Prostate gland (tissue), 2 donors: ENCODE results near the gene TUBB8B. TPM values are rescaled to one million over a fixed set of nuclear protein-coding genes. Genes with fewer than 3 reads are reported as not detected.
"Not testable (repeated sequence)": the region's sequence is repeated elsewhere in the genome, so short reads cannot be mapped to it uniquely, and the experiment has no call there.

Experiments
- DNase-seq: peaks from one replicate; pipeline ENCODE4 v3.0.0-alpha.2; 2019; ENCODE audit warnings: low spot score
- H3K27ac ChIP-seq, 2 donors: fragments of 200-600 bp; sonication (generic); 2 replicates each; pipeline ENCODE4 v1.5.1; 2017 to 2019
- H3K27me3 ChIP-seq: fragments of 200-600 bp; sonication (generic); replicated peaks from 2 replicates; pipeline ENCODE4 v1.5.1; 2019; ENCODE audit not compliant: insufficient read depth
- H3K36me3 ChIP-seq, 2 donors: fragments of 200-600 bp; sonication (generic); 1 replicate in 1 of 2; 2 replicates in 1 of 2; pipeline versions ENCODE4 v1.5.1 to v1.8.1; 2017 to 2019
- H3K4me1 ChIP-seq: fragments of 200-600 bp; sonication (generic); replicated peaks from 2 replicates; pipeline ENCODE4 v1.5.1; 2019
- H3K4me3 ChIP-seq, 2 donors: fragments of 200-600 bp; sonication (generic); 2 replicates each; pipeline ENCODE4 v1.5.1; 2017 to 2019
- H3K9me3 ChIP-seq: fragments of 200-600 bp; sonication (generic); 2 replicates; pipeline ENCODE4 v1.5.1; 2017
- WGBS: methylation state at CpG from one replicate; pipeline ENCODE4 v1.1.5; 2018; 5-methylcytosine and 5-hydroxymethylcytosine counted together
- intact Hi-C: fragments of 100-400 bp; cut with DNase I; formaldehyde crosslinking; loops from one replicate; pipeline ENCODE4 v1.14.2; 2022
- total RNA-seq, 2 donors: library from RNA; depleted of rRNA; stranded (reverse); fragments of >200 nt; gene quantifications; one replicate each; pipeline ENCODE4 v1.1.0, GENCODE V29; 2016

TUBB8B gene
- total RNA-seq = 1 to 10 TPM; 1.0 to 3.9 TPM

DNA sequence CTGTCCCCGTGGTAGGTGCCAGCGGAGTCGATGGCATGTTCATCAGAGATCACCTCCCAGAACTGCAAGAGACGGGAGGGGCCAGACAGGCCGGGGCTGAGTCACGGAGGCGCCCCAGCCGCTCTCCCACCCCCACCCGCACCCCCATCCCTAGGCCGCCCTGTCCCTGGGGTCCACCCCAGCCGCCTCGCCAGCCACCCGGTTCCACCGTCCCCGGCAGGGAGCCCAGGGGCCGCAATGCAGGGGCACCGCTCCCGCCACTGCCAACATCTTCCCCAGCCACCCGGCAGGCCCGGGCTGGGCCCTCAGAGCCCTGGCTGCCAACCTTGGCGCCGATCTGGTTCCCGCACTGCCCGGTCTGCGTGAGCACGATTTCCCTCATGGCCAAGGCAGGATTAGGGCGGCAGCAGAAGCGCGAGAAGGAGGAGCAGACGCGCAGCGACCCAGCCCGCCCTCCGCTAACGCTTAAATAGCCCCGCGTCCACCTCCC lies at the start of gene TUBB8B:
TUBB8B (minus strand) TSS at position 440 of the 490 bp plus-strand sequence; CDS start at position 382, 58 bp downstream.
- H3K27me3 ChIP-seq, H3K4me1 ChIP-seq, DNase-seq, H3K36me3 ChIP-seq, H3K9me3 ChIP-seq, H3K27ac ChIP-seq, intact Hi-C loops, H3K4me3 ChIP-seq: not testable (repeated sequence)
- WGBS = 93% methylated on average over 6 of the region's 37 CpGs

DNA sequence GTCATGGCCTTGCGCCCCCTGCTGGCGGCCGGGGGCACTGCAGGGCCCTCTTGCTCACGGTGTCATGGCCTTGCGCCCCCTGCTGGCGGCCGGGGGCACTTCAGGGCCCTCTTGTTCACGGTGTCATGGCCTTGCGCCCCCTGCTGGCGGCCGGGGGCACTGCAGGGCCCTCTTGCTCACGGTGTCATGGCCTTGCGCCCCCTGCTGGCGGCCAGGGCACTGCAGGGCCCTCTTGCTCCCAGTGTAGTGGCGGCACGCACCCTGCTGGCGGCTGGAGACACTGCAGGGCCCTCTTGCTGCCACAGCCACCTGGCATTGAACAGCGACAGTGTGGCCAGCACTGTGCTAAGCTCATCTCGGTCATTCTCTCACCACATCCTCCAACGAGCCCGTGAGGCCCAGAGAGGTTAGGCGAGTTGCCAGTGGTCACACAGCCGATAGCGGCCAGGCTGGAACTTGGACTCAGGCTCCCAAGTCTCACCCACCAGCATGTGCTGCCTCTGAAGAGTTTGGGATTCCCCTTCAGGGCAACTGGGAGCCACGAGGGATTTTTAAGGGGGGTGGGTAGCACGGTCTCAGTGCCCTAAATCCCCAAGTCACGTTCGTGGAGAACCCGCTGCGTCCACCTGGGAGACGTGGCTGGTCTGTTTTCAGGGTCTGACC lies 48.0 kb upstream of the TUBB8B start:
- H3K4me1 ChIP-seq, intact Hi-C loops, H3K27ac ChIP-seq, H3K9me3 ChIP-seq, DNase-seq, H3K4me3 ChIP-seq, H3K36me3 ChIP-seq, H3K27me3 ChIP-seq: not testable (repeated sequence)
- WGBS = 77% methylated on average over 28 of the region's 31 CpGs

DNA sequence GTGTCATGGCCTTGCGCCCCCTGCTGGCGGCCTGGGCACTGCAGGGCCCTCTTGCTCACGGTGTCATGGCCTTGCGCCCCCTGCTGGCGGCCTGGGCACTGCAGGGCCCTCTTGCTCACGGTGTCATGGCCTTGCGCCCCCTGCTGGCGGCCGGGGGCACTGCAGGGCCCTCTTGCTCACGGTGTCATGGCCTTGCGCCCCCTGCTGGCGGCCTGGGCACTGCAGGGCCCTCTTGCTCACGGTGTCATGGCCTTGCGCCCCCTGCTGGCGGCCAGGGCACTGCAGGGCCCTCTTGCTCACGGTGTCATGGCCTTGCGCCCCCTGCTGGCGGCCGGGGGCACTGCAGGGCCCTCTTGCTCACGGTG lies 47.3 kb upstream of the TUBB8B start:
- WGBS = no CpG with 5 or more reads among the region's 20 CpGs

DNA sequence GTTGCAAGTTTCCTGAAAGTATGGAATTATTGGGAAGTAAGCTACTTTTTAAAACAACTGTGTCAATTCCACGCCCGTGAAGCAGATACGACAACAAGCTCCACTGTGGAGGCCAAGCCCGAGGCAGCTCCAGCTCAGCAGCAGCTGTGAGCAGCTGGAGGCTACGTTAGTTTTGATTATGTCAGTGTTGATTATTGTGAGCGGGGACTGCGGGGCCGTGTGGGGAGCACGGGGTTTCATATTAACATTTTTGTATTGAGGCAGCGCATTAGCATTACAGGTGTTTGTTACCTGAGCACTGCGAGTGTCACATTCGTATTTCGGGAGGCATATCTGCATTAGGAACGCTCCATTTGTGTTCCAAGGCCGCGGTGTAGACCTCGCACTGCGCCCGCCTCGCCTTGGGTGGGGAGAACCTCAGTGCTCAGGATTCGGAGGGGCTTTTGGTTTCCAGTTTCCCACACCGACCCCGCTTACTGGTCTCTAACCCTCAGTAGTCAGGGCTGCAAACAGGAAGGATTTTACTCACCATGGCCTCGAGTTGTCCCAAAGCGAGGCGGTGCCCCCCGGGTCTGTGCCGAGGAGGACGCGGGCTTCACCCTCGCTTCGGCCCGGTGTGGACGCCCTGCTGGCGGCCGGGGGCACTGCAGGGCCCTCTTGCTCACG lies 46.8 kb upstream of the TUBB8B start:
- intact Hi-C loops, DNase-seq: not testable (repeated sequence)
- 84% methylated on average over 27 of the region's 37 CpGs for WGBS

More for the DNA sequence above, 47.3 kb upstream of the TUBB8B start:
- H3K9me3 ChIP-seq, H3K4me1 ChIP-seq, H3K27me3 ChIP-seq, H3K4me3 ChIP-seq, H3K27ac ChIP-seq, intact Hi-C loops, H3K36me3 ChIP-seq, DNase-seq: not testable (repeated sequence)

DNA sequence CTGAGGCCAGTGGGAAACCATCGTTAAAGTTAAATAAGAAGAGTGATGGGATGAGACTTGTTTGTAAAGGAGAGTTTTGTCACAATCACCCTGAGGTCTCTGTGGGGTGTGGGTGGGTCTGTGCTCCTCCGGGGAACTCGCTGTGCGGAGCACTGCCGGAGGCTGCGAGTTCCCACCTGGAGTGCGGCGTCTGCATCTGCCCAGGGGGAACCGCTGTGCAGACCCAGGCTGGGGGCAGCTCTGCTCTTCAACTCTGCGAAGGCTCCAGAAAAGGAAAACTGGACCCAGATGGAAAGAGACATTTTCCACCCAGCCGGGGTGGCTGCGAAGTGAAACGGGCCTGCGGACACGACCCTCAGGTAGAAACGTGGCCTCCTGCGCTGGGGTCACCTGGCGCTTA lies 46.2 kb upstream of the TUBB8B start:
- DNase-seq, H3K4me3 ChIP-seq, H3K27ac ChIP-seq, H3K4me1 ChIP-seq, H3K36me3 ChIP-seq, H3K27me3 ChIP-seq, intact Hi-C loops, H3K9me3 ChIP-seq: not testable (repeated sequence)
- 84% methylated on average over 18 of the region's 18 CpGs for WGBS

More for the DNA sequence above, 46.8 kb upstream of the TUBB8B start:
- H3K4me1 ChIP-seq, H3K27ac ChIP-seq, H3K9me3 ChIP-seq, H3K4me3 ChIP-seq, H3K36me3 ChIP-seq, H3K27me3 ChIP-seq: not testable (repeated sequence)

DNA sequence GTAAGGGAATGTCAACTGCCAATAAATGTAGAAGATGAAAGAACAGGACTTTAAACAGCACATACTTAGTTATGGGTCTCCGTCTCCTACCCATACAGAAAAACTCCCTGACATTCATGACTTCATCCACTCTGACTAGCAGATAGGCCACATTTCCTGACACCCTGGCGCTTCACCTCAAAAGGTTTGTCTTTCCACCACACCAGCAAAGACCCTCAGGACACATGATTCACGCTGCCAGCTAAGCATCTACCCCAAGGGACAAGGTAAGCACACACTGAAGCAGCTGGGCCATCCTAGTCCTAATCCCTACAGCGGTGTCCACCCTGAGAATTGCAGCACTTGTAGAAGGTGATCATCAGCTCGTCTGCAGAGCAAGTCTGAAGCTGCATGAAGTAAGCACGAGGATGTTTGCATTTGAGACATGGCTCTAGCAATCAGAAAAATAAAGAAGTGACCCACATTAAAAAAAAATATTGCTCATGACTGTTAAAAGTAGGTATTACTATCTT lies 44.5 kb upstream of the TUBB8B start:
- H3K27me3 ChIP-seq, DNase-seq, intact Hi-C loops, H3K4me3 ChIP-seq, H3K36me3 ChIP-seq, H3K9me3 ChIP-seq, H3K4me1 ChIP-seq, H3K27ac ChIP-seq: not testable (repeated sequence)
- WGBS = 65% methylated on average over 6 of the region's 6 CpGs

DNA sequence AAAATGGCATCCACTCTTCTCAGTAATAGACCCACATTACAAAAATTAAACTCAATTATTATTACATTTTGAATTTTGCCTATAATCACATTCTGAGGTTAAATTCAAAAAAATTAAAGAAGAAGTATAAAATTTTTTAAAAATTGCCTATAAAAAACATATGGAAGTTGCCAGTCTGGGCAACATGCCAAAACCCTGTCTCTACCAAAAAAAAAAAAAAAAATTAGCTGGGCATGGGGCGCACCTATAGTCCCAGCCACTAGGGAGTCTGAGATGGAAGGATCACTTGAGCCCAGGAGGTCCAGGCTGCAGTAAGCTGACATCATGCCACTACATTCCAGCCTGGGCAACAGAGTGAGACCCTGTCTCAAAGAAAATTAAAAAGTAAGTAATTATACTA lies 42.1 kb upstream of the TUBB8B start:
- intact Hi-C loops, H3K36me3 ChIP-seq, H3K27me3 ChIP-seq, H3K9me3 ChIP-seq, DNase-seq, H3K27ac ChIP-seq, H3K4me3 ChIP-seq, H3K4me1 ChIP-seq: not testable (repeated sequence)
- WGBS = 87% methylated on average over 1 of the region's 1 CpG

DNA sequence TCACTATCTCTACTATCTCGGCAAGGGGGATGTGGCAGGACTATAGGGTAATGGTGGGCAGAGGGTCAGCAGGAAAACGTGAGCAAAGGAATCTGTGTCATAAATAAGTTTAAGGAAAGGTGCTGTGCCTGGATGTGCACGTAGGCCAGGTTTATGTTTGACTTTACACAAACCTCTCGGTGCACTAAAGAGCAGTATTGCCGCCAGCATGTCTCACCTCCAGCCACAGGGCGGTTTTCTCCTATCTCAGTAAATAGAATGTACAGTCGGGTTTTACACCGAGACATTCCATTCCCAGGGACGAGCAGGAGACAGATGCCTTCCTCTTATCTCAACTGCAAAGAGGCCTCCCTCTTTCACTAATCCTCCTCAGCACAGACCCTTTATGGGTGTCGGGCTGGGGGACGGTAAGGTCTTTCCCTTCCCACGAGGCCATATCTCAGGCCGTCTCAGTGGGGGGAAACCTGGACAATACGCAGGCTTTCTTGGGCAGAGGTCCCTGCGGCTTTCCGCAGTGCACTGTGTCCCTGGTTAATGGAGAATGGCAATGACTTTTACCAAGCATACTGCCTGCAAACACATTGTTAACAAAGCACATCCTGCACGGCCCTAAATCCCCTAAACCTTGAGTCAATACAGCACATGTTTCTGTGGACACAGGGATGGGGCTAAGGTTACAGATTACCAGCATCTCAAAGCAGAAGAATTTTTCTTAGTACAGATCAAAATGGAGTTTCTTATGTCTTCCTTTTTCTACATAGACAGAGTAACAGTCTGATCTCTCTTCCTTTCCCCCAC lies 41.2 kb upstream of the TUBB8B start:
- 50% methylated on average over 17 of the region's 17 CpGs for WGBS
- DNase-seq, H3K27ac ChIP-seq, H3K27me3 ChIP-seq, H3K36me3 ChIP-seq, intact Hi-C loops, H3K4me1 ChIP-seq, H3K9me3 ChIP-seq, H3K4me3 ChIP-seq: not testable (repeated sequence)

DNA sequence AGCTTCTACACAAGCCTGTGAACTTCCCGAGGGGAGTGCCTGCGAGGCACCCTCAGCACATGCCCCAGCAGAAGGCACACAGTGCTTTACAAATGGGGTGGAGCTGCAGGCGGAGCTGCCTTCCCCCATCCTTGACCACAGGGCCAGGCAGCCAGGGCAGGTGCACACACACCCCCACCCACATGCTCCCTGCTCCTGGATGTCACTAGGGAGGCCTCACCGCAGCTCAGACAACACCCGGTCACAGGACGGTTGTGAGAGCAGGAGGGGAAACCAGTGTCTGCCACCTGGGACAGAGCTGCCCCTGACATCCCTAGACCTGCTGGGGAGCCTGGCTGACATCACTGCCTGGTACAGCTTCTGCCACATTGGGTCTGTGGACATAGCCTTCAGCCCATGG lies 39.7 kb upstream of the TUBB8B start:
- H3K9me3 ChIP-seq, H3K27me3 ChIP-seq, H3K4me3 ChIP-seq, H3K4me1 ChIP-seq, intact Hi-C loops, H3K36me3 ChIP-seq, DNase-seq, H3K27ac ChIP-seq: not testable (repeated sequence)
- WGBS = 93% methylated on average over 6 of the region's 6 CpGs

DNA sequence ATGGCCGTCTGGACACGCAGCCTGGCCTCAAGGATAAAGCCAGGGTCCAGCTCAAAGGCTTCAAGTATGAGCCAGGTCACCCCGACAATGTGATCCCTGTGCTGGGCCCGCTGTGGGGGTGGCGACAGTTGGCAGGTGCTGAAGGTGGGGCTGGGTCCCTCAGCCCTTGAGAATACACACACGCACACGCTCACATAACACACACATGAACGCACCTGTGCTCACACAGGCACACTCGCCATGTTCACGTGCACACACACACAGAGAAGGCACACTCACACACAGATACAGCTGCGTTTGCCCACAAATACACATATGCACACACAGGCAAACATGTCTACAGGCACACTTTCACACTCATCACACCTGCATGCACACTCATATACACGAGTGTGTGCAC lies 35.4 kb upstream of the TUBB8B start:
- intact Hi-C loops, DNase-seq, H3K4me3 ChIP-seq, H3K36me3 ChIP-seq, H3K27ac ChIP-seq, H3K9me3 ChIP-seq, H3K27me3 ChIP-seq, H3K4me1 ChIP-seq: not testable (repeated sequence)
- WGBS = 83% methylated on average over 12 of the region's 12 CpGs

DNA sequence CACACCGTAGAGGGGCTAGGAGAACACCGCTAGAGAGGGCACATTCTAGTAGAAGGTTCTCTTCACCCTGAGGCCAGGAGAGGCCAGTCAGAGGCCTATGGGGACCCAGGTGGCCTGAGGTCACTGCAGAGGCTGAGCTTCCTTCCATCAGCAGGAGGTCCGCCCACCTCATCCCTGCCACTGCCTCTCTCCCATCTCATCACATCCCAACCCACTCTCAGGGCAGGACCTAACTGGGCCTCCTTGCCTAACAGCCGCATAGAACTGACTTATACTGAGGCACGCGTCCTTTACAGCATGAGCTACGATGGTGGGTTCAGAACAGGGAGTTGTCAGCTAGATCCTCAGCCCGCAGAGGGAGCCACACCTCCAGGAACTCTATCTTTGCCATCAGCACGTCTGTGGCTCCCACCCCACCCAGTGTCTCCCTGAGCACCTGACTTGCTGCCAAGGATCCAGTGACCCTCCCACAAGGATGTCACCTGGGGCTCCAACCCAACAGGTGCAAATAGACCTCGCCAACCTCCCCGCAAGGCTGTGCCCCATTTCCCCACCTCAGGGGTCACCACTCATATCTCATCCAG lies 33.3 kb upstream of the TUBB8B start:
- H3K4me1 ChIP-seq, H3K27ac ChIP-seq, H3K36me3 ChIP-seq, DNase-seq, H3K9me3 ChIP-seq, H3K4me3 ChIP-seq, intact Hi-C loops, H3K27me3 ChIP-seq: not testable (repeated sequence)
- WGBS = 71% methylated on average over 11 of the region's 11 CpGs

DNA sequence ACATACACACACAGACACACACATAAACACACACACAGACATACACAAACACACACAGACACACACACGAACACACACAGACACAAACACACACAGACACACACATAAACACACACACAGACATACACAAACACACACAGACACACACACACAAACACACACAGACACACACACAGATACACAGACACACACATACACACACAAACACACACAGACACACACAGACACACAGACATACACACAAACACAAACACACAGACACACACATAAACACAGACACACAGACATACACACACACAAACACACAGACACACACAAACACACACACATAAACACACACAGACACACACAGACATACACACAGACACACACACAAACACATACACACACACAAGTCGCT lies 31.5 kb upstream of the TUBB8B start:
- WGBS = 60% methylated on average over 2 of the region's 2 CpGs
- H3K9me3 ChIP-seq, H3K27ac ChIP-seq, DNase-seq, H3K4me1 ChIP-seq, intact Hi-C loops, H3K4me3 ChIP-seq, H3K36me3 ChIP-seq, H3K27me3 ChIP-seq: not testable (repeated sequence)
